Stimulated activated naive B cell treated with anti-CD40 and anti-IgM and Interleukin-4, amounts not matched to agents 10 μg/mL and 1 μg/mL and 100 μg/mL, for 72 hours (primary cell): ENCODE data around the gene RBMY1B.
"Not testable (repeated sequence)": the region's sequence is repeated elsewhere in the genome, so short reads cannot be mapped to it uniquely, and the experiment has no call there.

Experiments used
- ATAC-seq, 2 donors: fragments of 150-1000 bp; cut with Tn5 transposase; replicated peaks; 2 replicates each; pipeline ENCODE4 v1.10.0; 2021; ENCODE audit warnings: moderate library complexity in 1 of 2
- DNase-seq: peaks from one replicate; pipeline ENCODE4 v3.0.0; 2021
- H3K27ac Mint-ChIP-seq: one replicate; pipeline ENCODE4 v1.8.0; 2022; ENCODE audit warnings: mild to moderate bottlenecking, mixed read lengths
- H3K27me3 Mint-ChIP-seq, 2 donors: one replicate each; pipeline ENCODE4 v1.8.0; 2022; ENCODE audit warnings: mixed read lengths in 2 of 2
- H3K36me3 Mint-ChIP-seq, 2 donors: one replicate each; pipeline ENCODE4 v1.8.0; 2022; ENCODE audit warnings: mixed read lengths in 2 of 2, mild to moderate bottlenecking in 1 of 2
- H3K4me1 Mint-ChIP-seq, 2 donors: one replicate each; pipeline ENCODE4 v1.8.0; 2022; ENCODE audit warnings: mixed read lengths in 2 of 2, mild to moderate bottlenecking in 1 of 2
- H3K4me3 Mint-ChIP-seq, 2 donors: one replicate each; pipeline ENCODE4 v1.8.0; 2022; ENCODE audit warnings: mild to moderate bottlenecking in 2 of 2, mixed read lengths in 2 of 2, moderate library complexity in 1 of 2
- H3K9me3 Mint-ChIP-seq, 2 donors: one replicate each; pipeline ENCODE4 v1.8.0; 2022; ENCODE audit warnings: mixed read lengths in 2 of 2, mild to moderate bottlenecking in 1 of 2

Gene RBMY1B

GRCh38 chrY:21511038-21511437 is at the start of gene RBMY1B:
Gene RBMY1B, plus strand, starts transcription at chrY:21511338. Its CDS starts 2,013 bp downstream, at chrY:21513351.
- not testable (repeated sequence) for H3K4me1 Mint-ChIP-seq, ATAC-seq, H3K27me3 Mint-ChIP-seq, DNase-seq, H3K4me3 Mint-ChIP-seq, H3K36me3 Mint-ChIP-seq, H3K27ac Mint-ChIP-seq, H3K9me3 Mint-ChIP-seq

- not testable (repeated sequence) for H3K36me3 Mint-ChIP-seq, H3K27ac Mint-ChIP-seq, DNase-seq, H3K4me3 Mint-ChIP-seq, H3K4me1 Mint-ChIP-seq, H3K9me3 Mint-ChIP-seq, H3K27me3 Mint-ChIP-seq, ATAC-seq
These were observed 48.2 kb upstream of the RBMY1B start for GRCh38 chrY:21462915-21463314.

- ATAC-seq = no peak
- H3K36me3 Mint-ChIP-seq = no peaks in the 10 kb centered on the region
- H3K27me3 Mint-ChIP-seq = no peaks in the 10 kb centered on the region
- H3K9me3 Mint-ChIP-seq = no peaks in the 10 kb centered on the region
- H3K4me1 Mint-ChIP-seq = no peaks in the 10 kb centered on the region
- no peak for DNase-seq
- no peak overlapping the region for H3K4me3 Mint-ChIP-seq
- no peak overlapping the region for H3K27ac Mint-ChIP-seq
These were observed 28.2 kb upstream of the RBMY1B start for GRCh38 chrY:21482967-21483366.

- not testable (repeated sequence) for H3K36me3 Mint-ChIP-seq, ATAC-seq, H3K4me3 Mint-ChIP-seq, H3K27me3 Mint-ChIP-seq, DNase-seq, H3K4me1 Mint-ChIP-seq, H3K9me3 Mint-ChIP-seq, H3K27ac Mint-ChIP-seq
These were observed 23.4 kb downstream of the RBMY1B start, which contains the start of gene RBMY1A1 for GRCh38 chrY:21534579-21534978. Gene RBMY1A1, plus strand, starts transcription at chrY:21534879. Its CDS starts 2,013 bp downstream, at chrY:21536892.

GRCh38 chrY:21559316-21559984 is 48.3 kb downstream of the RBMY1B start:
- not testable (repeated sequence) for H3K9me3 Mint-ChIP-seq, DNase-seq, H3K4me1 Mint-ChIP-seq, H3K27me3 Mint-ChIP-seq, H3K4me3 Mint-ChIP-seq, H3K27ac Mint-ChIP-seq, H3K36me3 Mint-ChIP-seq
- ATAC-seq = peak in 1 of 2 donors; percentile 81
